Jurkat, Clone E6-1 (cell line): ENCODE results near the gene CD47. TPM values are rescaled to one million over a fixed set of nuclear protein-coding genes. Genes with fewer than 3 reads are reported as not detected.

ENCODE experiments used
- DNase-seq: peaks from one replicate; pipeline ENCODE4 v3.0.0-alpha.2; 2011; ENCODE audit warnings: low read depth, low spot score
- H3K4me3 ChIP-seq: 2 replicates; pipeline ENCODE4 v1.5.1; 2011; ENCODE audit warnings: mild to moderate bottlenecking, low read length, control low read depth, moderate library complexity
- polyA plus RNA-seq: library from polyadenylated mRNA; unstranded; fragments of >200 nt; gene quantifications from one replicate; pipeline ENCODE4 v1.2.1, GENCODE V29; 2012; ENCODE audit warnings: missing spikeins; ENCODE audit not compliant: insufficient read length, insufficient read depth

CD47 gene
- 275 TPM for polyA plus RNA-seq

- DNase-seq: peak; percentile 87
- peak within 1 kb of the TSS; percentile 91 for H3K4me3 ChIP-seq
Measured at GRCh38 chr3:108090701-108091497, at the start of gene CD47. Gene CD47 (minus strand): TSS chr3:108091031. CDS start chr3:108090908, 123 bp downstream.

- no peak for DNase-seq
- H3K4me3 ChIP-seq: no peak overlapping the region
Measured at GRCh38 chr3:108137460-108137814, 46.6 kb upstream of the CD47 start.

DNA sequence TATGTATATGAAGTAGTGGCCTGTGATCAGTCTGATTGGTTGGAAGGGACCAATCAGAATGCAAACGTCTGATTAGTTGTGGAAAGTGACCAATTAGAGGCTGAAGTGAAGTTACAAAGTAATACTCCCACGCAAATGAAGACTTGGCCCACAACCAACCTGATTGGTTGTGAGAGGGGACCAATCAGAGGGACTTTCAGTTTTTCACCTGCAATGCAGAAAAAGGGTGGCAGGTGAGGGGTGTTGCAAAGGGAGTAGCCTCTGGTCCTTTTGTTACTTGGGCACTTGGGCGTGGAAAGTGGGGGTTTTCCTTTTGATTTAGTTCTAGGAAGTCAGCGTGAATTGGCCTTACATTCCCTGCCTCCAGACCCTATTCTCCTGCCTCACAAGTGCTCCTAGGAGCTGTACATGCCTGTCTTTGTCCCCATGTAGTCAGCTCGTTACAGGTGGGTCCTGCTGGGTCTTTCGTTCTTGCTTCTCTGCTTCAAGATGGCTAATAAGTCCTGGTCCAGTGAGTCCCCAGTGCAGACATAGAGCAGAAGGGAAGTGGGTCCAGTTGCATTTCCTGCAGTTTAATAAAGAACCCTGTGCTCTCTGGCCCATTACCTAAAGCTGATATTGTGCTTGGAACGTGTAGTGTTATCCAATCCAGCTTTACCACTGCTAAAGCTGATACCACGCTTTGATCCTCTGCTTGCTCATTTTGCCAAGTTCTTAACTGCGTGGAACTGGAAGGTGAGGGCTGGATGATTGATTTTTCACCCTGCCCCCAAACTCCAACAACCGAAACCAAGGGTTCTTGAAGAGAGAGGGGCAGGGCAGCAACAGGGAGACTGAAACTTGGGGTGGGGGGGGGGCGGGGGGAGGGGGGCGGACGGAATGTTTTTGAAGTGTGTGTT is 46.0 kb upstream of the CD47 start:
- DNase-seq: no peak
- H3K4me3 ChIP-seq: no peak overlapping the region

- no peak for DNase-seq
- H3K4me3 ChIP-seq: no peak overlapping the region
Measured at GRCh38 chr3:108134555-108134880, 43.7 kb upstream of the CD47 start.

DNA sequence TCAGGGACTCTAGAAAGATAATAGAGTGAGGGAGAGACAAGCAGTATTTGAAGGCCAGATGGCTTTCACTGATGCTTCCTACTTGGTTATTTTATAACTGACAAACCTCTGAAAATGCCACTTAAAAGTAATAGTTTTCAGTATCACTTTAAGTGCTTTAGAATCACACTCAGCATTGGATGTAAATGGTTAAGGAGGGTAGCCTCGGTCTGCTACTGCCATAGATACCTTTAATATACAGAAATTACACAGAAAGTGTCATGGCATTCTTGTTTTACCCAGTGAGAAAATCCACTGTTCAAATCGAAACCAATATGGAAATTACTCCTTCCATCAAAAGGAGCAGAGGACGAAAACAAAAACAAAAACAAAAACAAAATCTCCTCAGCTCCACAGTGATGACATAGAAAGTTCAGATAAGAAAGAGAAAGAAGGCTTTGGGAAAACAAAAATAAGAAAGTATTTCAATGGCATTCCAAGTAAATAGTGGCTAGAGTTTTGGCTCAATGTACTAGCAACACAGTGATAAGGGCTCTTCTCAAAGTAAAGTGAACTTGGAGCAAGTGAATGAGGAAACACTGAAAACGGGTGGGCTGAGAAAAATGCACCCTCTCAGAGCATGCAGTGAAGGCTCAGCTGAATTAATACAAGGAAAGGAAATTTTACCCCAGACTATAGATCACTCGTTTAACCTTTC is 43.2 kb upstream of the CD47 start:
- DNase-seq: peak; percentile 67
- peak overlapping the region; percentile 1 for H3K4me3 ChIP-seq

DNA sequence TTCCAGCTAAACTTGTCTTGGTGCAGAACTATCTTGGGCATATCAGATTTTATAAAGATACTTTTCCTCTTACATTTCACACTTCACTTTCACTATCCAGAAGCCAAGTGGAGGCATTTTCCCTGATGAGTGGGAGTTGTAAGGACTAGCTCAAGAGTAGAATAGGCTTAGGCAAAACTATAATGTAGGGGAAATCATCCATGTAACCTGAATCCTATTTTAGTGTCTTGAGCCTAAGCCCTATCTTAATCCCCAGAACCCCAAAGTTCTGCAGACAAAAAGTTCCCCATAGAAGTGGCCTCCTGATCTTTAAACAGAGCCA is 42.2 kb upstream of the CD47 start:
- no peak for DNase-seq
- H3K4me3 ChIP-seq: no peak overlapping the region; the same call in 1 of the 2 replicates

DNA sequence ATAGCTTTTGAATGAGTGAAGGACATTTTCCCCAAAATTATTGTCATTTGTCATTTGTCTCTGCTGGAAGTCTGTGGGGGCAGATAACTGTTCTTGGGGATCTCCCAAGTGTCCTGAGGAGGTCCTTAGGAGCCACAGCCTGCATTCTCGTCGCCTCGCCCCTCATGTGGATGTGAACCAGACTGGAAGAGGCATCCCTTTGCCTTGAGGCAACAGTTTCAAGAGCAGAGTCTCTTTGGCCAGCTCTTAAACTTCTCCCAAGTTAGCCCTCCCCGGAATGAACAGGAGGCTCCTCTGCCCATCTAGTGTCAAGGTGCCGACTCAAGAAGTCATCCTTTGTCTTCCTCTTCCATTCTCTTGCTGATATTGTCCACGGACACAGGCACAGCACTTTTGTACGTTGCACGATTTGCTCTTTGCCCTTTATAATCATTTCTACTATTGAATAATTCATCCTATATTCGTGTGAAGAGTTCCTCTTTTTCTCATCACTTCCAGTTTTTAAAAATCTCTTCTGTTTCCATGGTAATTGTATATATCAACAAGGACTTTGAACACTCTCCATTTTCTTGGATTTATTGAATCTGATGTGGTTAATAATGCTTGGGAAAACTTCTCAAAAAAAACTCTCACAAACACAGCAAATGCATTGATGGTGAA is 40.8 kb upstream of the CD47 start:
- H3K4me3 ChIP-seq: no peak overlapping the region
- no peak for DNase-seq

GRCh38 chr3:108130701-108131474 is 40.1 kb upstream of the CD47 start:
- no peak for DNase-seq
- no peak overlapping the region for H3K4me3 ChIP-seq

- no peak overlapping the region for H3K4me3 ChIP-seq
- DNase-seq: no peak
Measured at GRCh38 chr3:108130236-108130635, 39.4 kb upstream of the CD47 start.

DNA sequence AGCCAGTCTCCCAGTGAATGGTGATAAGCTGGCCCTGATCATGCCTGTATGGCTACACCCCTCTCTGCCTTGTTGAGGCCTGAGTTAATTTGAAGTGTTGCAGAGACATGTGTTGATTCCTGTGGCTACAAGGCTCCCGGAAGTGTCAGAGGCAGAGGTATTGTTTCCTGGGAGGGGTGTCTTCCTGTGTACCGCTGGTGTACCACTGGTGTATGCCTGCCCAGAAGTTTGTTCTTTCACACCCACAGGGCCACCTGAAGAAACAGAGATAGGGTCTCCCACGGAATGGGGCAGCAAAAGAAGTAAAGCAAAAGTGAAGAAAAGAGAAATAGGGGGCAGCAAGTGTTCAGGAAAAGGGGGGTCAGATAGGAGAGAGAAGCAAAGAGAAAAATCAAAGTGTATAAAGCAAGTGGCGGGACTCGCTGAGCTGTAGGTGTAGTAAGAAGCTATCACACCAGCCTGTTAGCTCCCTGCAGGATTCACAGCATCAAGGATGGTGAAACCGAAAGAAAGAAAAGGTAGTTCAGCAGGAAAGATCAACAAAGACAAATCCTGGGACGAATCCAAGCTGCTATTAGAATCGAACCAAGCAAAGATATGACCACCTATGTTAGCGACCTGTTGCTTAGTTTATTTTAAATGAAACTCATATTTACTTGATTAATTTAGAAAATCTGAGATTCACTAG is 36.6 kb upstream of the CD47 start:
- H3K4me3 ChIP-seq: peak overlapping the region; percentile 41
- peak; percentile 92 for DNase-seq

- H3K4me3 ChIP-seq: peak overlapping the region; percentile 76
- no peak for DNase-seq
Measured at GRCh38 chr3:108126348-108126747, 35.5 kb upstream of the CD47 start.

DNA sequence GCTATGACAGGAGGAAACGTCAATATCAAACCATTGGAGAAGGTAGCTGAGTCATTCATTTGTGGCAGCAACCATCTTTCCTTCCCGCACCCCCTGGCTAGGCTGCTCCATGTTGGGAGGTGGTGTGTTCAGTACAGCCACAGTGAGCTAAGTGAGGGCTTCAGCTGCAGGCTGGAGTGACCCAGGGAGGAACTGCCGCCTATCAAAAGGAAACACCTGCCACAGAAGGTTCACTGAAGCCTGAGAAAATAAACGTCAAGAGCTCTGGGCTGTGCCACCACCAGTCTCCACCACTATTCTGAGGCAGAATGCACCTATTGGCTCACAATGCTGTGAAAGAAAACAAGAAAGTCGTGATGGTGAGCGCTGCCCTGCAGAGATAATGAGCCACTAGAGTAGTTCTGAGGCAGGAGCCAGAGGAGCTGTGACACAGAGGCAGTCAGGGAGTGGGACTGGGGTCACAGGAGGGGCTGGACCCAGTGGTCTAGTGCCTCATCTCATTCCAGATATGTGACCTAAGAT is 34.8 kb upstream of the CD47 start:
- H3K4me3 ChIP-seq: peak overlapping the region; percentile 76
- DNase-seq: peak; percentile 98

DNA sequence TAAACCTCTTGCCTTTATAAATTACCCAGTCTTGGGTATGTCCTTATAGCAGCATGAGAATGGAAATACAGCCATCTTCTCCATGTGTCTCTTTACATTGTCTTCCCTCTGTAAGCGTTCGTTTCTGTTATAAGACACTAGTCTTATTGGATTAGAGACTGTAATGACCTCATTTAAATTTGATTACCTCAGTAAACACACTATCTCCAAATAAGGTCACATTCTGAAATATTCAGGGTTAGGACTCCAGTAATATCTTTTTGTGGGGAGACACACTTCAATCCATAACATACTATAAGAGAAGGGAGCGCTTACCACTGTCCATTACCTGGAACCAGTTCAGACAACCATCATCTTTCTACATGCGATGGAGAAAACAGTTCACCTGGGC is 34.3 kb upstream of the CD47 start:
- peak overlapping the region; percentile 76 for H3K4me3 ChIP-seq
- peak; percentile 51 for DNase-seq

GRCh38 chr3:108124337-108125152 is 33.7 kb upstream of the CD47 start:
- peak; percentile 87 for DNase-seq
- peak overlapping the region; percentile 76 for H3K4me3 ChIP-seq

- DNase-seq: no peak
- no peak overlapping the region for H3K4me3 ChIP-seq
Measured at GRCh38 chr3:108123326-108123725, 32.5 kb upstream of the CD47 start.

GRCh38 chr3:108122276-108122675 is 31.4 kb upstream of the CD47 start:
- no peak for DNase-seq
- no peak overlapping the region for H3K4me3 ChIP-seq
